ENCODE measurements around the gene PRDX2.

- TF ChIP-seq CTCF (conservative IDR thresholded peaks at IDR 0.05; ENCODE audit: low read length) (no peak), EZH2phosphoT487 (IDR thresholded peaks at IDR 0.05; ENCODE audit: borderline replicate concordance, low read depth, low read length) (no peak)
Observed at GRCh38 chr19:12843999-12844732, 42.6 kb upstream of the PRDX2 start.
